T-helper 1 cell treated with Interleukin-12 subunit alpha and Interleukin-12 subunit beta and Interleukin-4 antibody, amounts not matched to agents 30 μg/mL and 1 μg/mL, for 36 hours (primary cell): Measurements from ENCODE around the gene PLXNA4.

Experiments used
- H3K27ac Mint-ChIP-seq: one replicate; pipeline ENCODE4 v1.8.0; 2021; ENCODE audit warnings: mild to moderate bottlenecking, mixed read lengths
- H3K27me3 Mint-ChIP-seq: one replicate; pipeline ENCODE4 v1.8.0; 2021; ENCODE audit warnings: low read depth, mixed read lengths
- H3K36me3 Mint-ChIP-seq: one replicate; pipeline ENCODE4 v1.8.0; 2021; ENCODE audit warnings: low read depth, mixed read lengths
- H3K4me1 Mint-ChIP-seq: one replicate; pipeline ENCODE4 v1.8.0; 2021; ENCODE audit warnings: low read depth, mixed read lengths
- H3K4me3 Mint-ChIP-seq: one replicate; pipeline ENCODE4 v1.8.0; 2021; ENCODE audit warnings: mild to moderate bottlenecking, moderate library complexity, mixed read lengths
- H3K9me3 Mint-ChIP-seq: one replicate; pipeline ENCODE4 v1.8.0; 2021; ENCODE audit warnings: mixed read lengths

The PLXNA4 gene

DNA sequence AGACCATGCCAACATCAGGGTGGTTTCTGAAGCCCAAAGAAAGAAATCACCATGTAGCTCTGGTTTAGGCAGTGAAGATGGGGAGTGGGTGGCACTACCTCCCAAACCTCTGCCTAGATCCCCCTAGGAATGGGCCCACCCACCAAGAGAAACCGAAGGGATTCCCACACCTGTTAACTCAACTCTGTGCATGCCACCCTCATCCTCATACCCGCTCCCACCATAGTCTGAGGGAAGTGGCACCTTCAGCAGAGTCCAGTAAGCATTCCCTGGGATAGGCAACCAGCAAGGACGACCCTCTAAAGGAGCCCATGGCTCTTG, 1.7 kb upstream of the PLXNA4 start:
- Mint-ChIP-seq H3K27ac (no peak overlapping the region), H3K36me3 (no peaks in the 10 kb centered on the region), H3K4me3 (peak overlapping the region; percentile 36), H3K4me1 (peaks cover 14% of the 10 kb centered on the region), H3K27me3 (peaks cover 72% of the 10 kb centered on the region), H3K9me3 (no peaks in the 10 kb centered on the region)

DNA sequence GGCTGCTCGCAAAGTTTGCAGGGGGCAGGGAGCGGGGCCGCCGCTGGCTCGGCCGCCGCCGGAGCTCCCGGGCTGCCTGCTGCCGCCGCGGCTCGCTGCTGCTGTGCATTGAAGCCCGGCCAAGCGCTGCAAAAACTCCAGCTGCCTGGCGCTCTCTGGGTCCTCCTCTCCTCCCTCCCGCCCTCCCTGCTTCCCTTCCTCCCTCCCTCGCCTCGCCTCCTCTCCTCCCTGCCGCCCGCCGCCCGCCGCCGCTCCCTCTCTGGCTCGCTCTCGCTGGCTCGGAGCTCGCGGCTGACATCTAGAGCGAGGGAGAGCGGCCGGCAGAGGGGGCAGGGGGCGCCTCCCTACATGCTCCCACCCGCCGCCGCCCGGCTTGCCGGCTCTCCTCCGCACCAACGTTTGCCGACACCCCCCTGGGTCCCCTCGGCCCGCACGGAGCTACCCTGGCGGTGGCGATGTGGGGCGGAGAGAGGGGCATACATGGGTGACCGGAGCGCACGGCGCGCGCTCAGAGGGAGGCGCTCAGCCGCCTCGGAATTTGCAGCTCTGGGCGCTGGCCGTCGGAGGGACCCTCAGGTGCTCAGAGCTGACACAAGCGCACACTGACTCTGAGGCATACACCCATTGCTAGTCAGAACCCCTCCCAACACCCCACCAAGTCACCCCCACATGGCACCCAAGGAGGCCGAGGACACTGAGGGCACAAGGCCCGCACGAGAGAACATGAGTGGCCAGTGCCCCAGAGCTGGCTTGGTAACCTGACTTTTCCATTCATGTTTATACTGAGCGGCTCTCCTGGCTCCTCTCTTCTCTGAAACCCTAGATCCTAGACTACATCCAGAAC, 1.2 kb upstream of the PLXNA4 start:
- Mint-ChIP-seq H3K4me3 (peak overlapping the region; percentile 36), H3K36me3 (no peaks in the 10 kb centered on the region), H3K27ac (no peak overlapping the region), H3K27me3 (peaks cover 78% of the 10 kb centered on the region), H3K9me3 (no peaks in the 10 kb centered on the region), H3K4me1 (peaks cover 16% of the 10 kb centered on the region)

DNA sequence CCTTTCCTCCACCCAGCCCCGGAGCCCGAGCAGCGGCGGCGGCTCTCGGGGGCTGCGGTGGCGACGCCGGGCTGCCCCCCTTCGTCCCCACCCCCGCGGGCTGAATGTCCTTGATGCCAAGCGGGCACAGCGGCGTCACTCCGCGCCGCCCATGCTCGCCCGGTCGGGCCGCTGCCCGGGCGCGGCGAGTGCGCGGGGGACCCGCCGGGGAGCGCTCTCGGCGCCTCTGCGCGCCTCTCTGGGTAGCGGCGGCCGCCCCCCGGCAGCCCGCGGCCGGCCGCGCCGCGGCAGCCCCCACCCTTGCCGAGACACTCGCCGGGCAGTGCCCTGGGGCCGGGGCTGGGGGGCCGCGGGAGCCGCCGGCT, 433 bp upstream of the PLXNA4 start:
- H3K4me1 Mint-ChIP-seq = peaks cover 16% of the 10 kb centered on the region
- H3K27ac Mint-ChIP-seq = no peak overlapping the region
- H3K9me3 Mint-ChIP-seq = no peaks in the 10 kb centered on the region
- H3K4me3 Mint-ChIP-seq = no peak overlapping the region
- peaks cover 85% of the 10 kb centered on the region for H3K27me3 Mint-ChIP-seq
- no peaks in the 10 kb centered on the region for H3K36me3 Mint-ChIP-seq

GRCh38 chr7:132575419-132575981, 770 bp downstream of the PLXNA4 start:
- Mint-ChIP-seq H3K4me3 (peak overlapping the region; percentile 60), H3K9me3 (no peaks in the 10 kb centered on the region), H3K27ac (no peak overlapping the region), H3K36me3 (no peaks in the 10 kb centered on the region), H3K27me3 (peaks cover 89% of the 10 kb centered on the region), H3K4me1 (peaks cover 13% of the 10 kb centered on the region)

DNA sequence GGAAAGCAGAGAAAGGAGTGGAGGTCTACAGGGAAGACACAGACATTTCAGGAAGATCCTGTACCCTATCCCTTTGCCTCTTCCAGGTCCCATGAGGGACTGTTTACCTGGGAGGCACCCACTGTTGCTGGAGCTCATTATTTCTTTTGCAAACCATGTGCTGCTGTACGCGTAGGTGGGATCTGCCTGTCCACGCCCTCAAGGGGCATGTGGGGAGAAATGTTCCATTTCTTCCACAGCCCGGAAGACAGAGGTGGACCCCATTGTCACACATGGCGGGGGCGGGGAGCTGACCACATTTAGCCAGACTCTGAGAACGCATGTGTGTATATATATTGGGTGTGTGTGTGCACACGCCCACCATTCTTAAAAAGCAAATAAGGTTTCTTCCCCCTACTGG, 2.0 kb downstream of the PLXNA4 start:
- Mint-ChIP-seq H3K9me3 (no peaks in the 10 kb centered on the region), H3K4me3 (no peak overlapping the region), H3K4me1 (peaks cover 10% of the 10 kb centered on the region), H3K27ac (no peak overlapping the region), H3K36me3 (peaks cover 3% of the 10 kb centered on the region), H3K27me3 (peaks cover 86% of the 10 kb centered on the region)

GRCh38 chr7:132573251-132573955, 2.9 kb downstream of the PLXNA4 start:
- Mint-ChIP-seq H3K36me3 (peaks cover 3% of the 10 kb centered on the region), H3K4me3 (no peak overlapping the region)

DNA sequence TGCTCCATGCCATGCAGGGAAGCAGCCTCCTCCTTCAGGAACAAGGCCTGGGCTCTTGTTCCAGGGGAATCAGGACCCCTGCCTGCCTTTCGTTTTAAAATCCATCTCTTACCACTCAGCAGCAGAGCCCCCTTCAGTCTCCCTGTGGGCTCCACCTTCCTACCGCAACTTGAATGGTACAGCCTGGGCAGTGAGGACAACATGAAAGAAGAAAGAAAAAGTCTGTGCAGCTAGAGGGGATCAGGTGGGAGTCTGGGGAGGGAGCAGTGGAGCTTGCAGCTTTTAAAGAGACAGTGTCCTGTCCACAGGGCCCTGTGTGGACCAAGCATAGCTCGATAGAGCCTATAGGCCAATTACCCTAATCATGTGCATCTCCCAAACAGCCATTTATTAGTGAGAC, 3.7 kb downstream of the PLXNA4 start:
- Mint-ChIP-seq H3K36me3 (peaks cover 3% of the 10 kb centered on the region), H3K4me3 (no peak overlapping the region), H3K27ac (no peak overlapping the region), H3K27me3 (peaks cover 82% of the 10 kb centered on the region), H3K4me1 (peaks cover 10% of the 10 kb centered on the region), H3K9me3 (no peaks in the 10 kb centered on the region)

More at GRCh38 chr7:132573251-132573955, 2.9 kb downstream of the PLXNA4 start:
- Mint-ChIP-seq H3K27me3 (peaks cover 86% of the 10 kb centered on the region), H3K4me1 (peaks cover 10% of the 10 kb centered on the region), H3K27ac (no peak overlapping the region), H3K9me3 (no peaks in the 10 kb centered on the region)

DNA sequence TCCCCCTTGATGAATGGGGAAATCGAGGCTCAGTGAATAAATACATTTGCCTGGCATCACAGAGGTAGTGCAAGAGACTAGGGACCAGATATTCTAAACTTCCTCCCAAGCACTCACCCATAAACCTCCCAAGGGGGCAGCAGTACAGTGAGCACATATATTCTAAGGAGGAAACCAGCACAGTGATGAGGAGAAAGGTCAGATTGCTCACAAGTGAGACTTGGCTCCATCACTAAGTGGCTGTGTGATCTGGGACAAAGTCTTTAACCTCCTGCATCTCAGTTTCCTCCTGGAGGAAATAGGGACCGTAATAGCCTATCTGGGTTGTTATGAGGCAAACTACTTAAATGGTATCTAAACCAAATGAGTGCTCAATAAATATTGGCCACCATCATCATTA, 4.3 kb downstream of the PLXNA4 start:
- peaks cover 3% of the 10 kb centered on the region for H3K36me3 Mint-ChIP-seq
- H3K27ac Mint-ChIP-seq = no peak overlapping the region
- H3K27me3 Mint-ChIP-seq = peaks cover 87% of the 10 kb centered on the region
- no peaks in the 10 kb centered on the region for H3K9me3 Mint-ChIP-seq
- no peak overlapping the region for H3K4me3 Mint-ChIP-seq
- H3K4me1 Mint-ChIP-seq = peaks cover 10% of the 10 kb centered on the region

- H3K4me3 Mint-ChIP-seq = no peak overlapping the region
- peaks cover 3% of the 10 kb centered on the region for H3K36me3 Mint-ChIP-seq
- peaks cover 9% of the 10 kb centered on the region for H3K4me1 Mint-ChIP-seq
- H3K27me3 Mint-ChIP-seq = peaks cover 91% of the 10 kb centered on the region
- H3K27ac Mint-ChIP-seq = no peak overlapping the region
- H3K9me3 Mint-ChIP-seq = no peaks in the 10 kb centered on the region
Measured at GRCh38 chr7:132569884-132570614, 6.2 kb downstream of the PLXNA4 start.

- Mint-ChIP-seq H3K27ac (no peak overlapping the region), H3K4me1 (peaks cover 7% of the 10 kb centered on the region), H3K36me3 (peaks cover 3% of the 10 kb centered on the region), H3K27me3 (peaks cover 91% of the 10 kb centered on the region), H3K9me3 (no peaks in the 10 kb centered on the region), H3K4me3 (no peak overlapping the region)
Measured at GRCh38 chr7:132568962-132569361, 7.3 kb downstream of the PLXNA4 start.

GRCh38 chr7:132565885-132566284, 10.4 kb downstream of the PLXNA4 start:
- Mint-ChIP-seq H3K9me3 (no peaks in the 10 kb centered on the region), H3K36me3 (peaks cover 3% of the 10 kb centered on the region), H3K4me3 (no peak overlapping the region), H3K27ac (no peak overlapping the region), H3K4me1 (no peaks in the 10 kb centered on the region), H3K27me3 (peaks cover 82% of the 10 kb centered on the region)

GRCh38 chr7:132565441-132565840, 10.8 kb downstream of the PLXNA4 start:
- Mint-ChIP-seq H3K4me1 (no peaks in the 10 kb centered on the region), H3K4me3 (no peak overlapping the region), H3K9me3 (no peaks in the 10 kb centered on the region), H3K27me3 (peaks cover 82% of the 10 kb centered on the region), H3K27ac (no peak overlapping the region), H3K36me3 (peaks cover 3% of the 10 kb centered on the region)

- Mint-ChIP-seq H3K36me3 (no peaks in the 10 kb centered on the region), H3K27me3 (peaks cover 82% of the 10 kb centered on the region), H3K4me3 (no peak overlapping the region), H3K4me1 (no peaks in the 10 kb centered on the region), H3K27ac (no peak overlapping the region), H3K9me3 (no peaks in the 10 kb centered on the region)
Measured at GRCh38 chr7:132564849-132565248, 11.4 kb downstream of the PLXNA4 start.

DNA sequence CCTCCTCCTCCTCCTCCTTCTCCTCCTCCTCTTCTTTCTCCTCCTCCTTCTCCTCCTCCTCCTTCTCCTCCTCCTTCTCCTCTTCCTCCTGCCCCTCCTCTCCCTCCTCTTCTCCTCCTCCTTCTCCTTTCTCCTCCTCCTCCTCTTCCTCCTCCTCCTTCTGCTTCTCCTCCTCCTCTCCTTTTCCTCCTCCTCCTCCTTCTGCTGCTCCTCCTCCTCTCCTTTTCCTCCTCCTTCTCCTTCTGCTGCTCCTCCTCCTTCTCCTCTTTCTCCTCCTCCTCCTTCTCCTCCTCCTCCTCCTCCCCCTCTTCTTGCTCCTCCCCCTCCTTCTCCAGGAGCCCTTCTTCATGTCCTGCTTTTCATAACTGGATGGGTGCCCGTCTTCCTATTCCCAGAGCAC, 12.2 kb downstream of the PLXNA4 start:
- Mint-ChIP-seq H3K27me3 (peaks cover 79% of the 10 kb centered on the region), H3K9me3 (no peaks in the 10 kb centered on the region)

More for the DNA sequence above, 12.2 kb downstream of the PLXNA4 start:
- Mint-ChIP-seq H3K36me3 (no peaks in the 10 kb centered on the region), H3K27ac (no peak overlapping the region), H3K4me3 (no peak overlapping the region), H3K4me1 (no peaks in the 10 kb centered on the region)
